Caco-2 (cell line): Measurements from ENCODE around the gene SLC1A7. TPM values are rescaled to one million over a fixed set of nuclear protein-coding genes. Genes with fewer than 3 reads are reported as not detected.

Experiments used
- BruUV-seq: library from RNA; stranded (reverse); fragments of 400-500 nt; replicated peaks from 2 replicates; lab custom pipeline; 2021; lab: Mats Ljungman, UMichigan
- CTCF ChIA-PET: fragments of 300-600 bp; sonication (Branson Sonifier 250); formaldehyde crosslinking; loops from one replicate; lab custom pipeline; 2022; ENCODE audit warnings: antibody characterized with exemption; lab: Charles Lee
- POLR2A ChIA-PET: fragments of 300-600 bp; sonication (Branson Sonifier 250); formaldehyde crosslinking; loops from one replicate; lab custom pipeline; 2022; ENCODE audit warnings: antibody characterized with exemption; lab: Charles Lee
- DNase-seq, 2 experiments: peaks; one replicate each; pipeline versions ENCODE4 v3.0.0 to v3.0.0-alpha.2; 2020 to 2022
- H3K27me3 ChIP-seq: replicated peaks from 2 replicates; pipeline ENCODE4 v1.6.0; 2011; ENCODE audit warnings: low read length; ENCODE audit not compliant: control insufficient read depth, insufficient read depth
- H3K36me3 ChIP-seq: 2 replicates; pipeline ENCODE4 v1.5.1; 2011; ENCODE audit warnings: low read length; ENCODE audit not compliant: control insufficient read depth, insufficient read depth
- H3K4me1 ChIP-seq: fragments of 250-450 bp; sonication (Bioruptor Pico); 2 replicates; pipeline ENCODE4 v1.5.1; 2020; ENCODE audit warnings: mild to moderate bottlenecking
- H3K4me3 ChIP-seq: 2 replicates; pipeline ENCODE4 v1.5.1; 2011; ENCODE audit warnings: low read depth, mild to moderate bottlenecking, control low read depth, low read length
- H3K9me3 ChIP-seq: fragments of 250-450 bp; sonication (Bioruptor Pico); 2 replicates; pipeline ENCODE4 v1.5.1; 2020; ENCODE audit warnings: mild to moderate bottlenecking, moderate library complexity
- H3K27ac Mint-ChIP-seq: one replicate; pipeline ENCODE4 v1.8.0; 2022; ENCODE audit warnings: mixed read lengths; ENCODE audit not compliant: unreplicated experiment
- H3K27me3 Mint-ChIP-seq: one replicate; pipeline ENCODE4 v1.8.0; 2022; ENCODE audit warnings: mixed read lengths; ENCODE audit not compliant: insufficient read depth, unreplicated experiment
- H3K36me3 Mint-ChIP-seq: one replicate; pipeline ENCODE4 v1.8.0; 2022; ENCODE audit warnings: mild to moderate bottlenecking, mixed read lengths; ENCODE audit not compliant: insufficient read depth, unreplicated experiment
- H3K4me1 Mint-ChIP-seq: one replicate; pipeline ENCODE4 v1.8.0; 2022; ENCODE audit warnings: low read depth, mixed read lengths; ENCODE audit not compliant: unreplicated experiment
- H3K4me3 Mint-ChIP-seq: one replicate; pipeline ENCODE4 v1.8.0; 2022; ENCODE audit warnings: mild to moderate bottlenecking, moderate library complexity, mixed read lengths; ENCODE audit not compliant: unreplicated experiment
- H3K9me3 Mint-ChIP-seq: one replicate; pipeline ENCODE4 v1.8.0; 2022; ENCODE audit warnings: mixed read lengths; ENCODE audit not compliant: unreplicated experiment
- intact Hi-C: fragments of 100-400 bp; cut with micrococcal nuclease; formaldehyde crosslinking; loops from one replicate; pipeline ENCODE4 v1.10.0; 2022; ENCODE audit not compliant: unreplicated experiment
- total RNA-seq: library from RNA; stranded (reverse); gene quantifications from 2 replicates; pipeline ENCODE4 v1.2.3, GENCODE V29; 2022
- TF ChIP-seq, protein P1 (sequence below), 2 experiments: fragments of 200-600 bp in 1 of 2; IDR thresholded peaks; 1 replicate in 1 of 2; 2 replicates in 1 of 2; pipeline versions ENCODE4 v1.5.1 to v1.8.0; 2011 to 2022; ENCODE audit warnings: antibody characterized with exemption in 1 of 2, control low read depth in 1 of 2, inconsistent platforms in 1 of 2, low read depth in 1 of 2, low read length in 1 of 2, mild to moderate bottlenecking in 1 of 2, moderate library complexity in 1 of 2; ENCODE audit not compliant: insufficient read depth in 1 of 2, severe bottlenecking in 1 of 2, unreplicated experiment in 1 of 2

Gene SLC1A7
- total RNA-seq, 1 experiment from 2014 or later = not detected

DNA sequence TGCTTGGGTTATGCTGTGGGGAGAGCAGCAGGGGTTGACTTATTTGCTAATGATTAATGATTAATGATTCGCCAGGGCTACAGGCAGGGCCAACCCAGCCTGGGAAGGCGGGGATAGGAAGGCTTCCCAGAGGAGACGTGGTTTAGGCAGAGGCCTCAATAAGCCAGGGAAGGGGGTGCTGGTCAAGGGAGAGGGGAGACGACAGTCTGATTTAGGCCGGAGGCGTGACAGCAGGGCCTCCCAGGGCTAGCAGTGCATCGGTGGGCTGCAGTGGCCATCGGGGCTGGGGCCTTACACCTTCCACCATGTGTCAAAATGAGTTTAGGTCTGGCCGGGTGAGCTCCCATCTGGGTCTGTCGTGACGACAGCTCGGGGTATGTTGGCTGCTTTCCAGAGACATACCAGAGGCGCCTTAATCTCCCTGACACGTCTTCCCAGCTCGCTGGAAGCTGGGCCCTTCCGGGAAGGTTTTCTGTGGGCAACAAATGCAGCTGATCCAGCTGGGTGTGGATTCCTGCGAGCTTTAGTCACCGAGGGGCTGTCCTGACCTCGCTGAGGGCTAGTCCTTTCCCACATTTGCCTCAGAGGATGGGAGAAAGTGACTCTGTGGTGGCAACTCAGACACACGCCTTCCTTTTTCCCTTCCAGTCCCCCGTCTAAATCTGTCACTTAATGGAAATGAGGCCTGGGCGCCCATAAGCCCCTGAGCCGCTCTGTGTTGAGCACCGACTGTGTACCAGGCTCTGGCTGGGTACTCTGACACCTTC is 3.7 kb upstream of the SLC1A7 start:
- no TSS peak for BruUV-seq
- Histone ChIP-seq H3K36me3 (no peaks in the 10 kb centered on the region), H3K4me3 (0 out of 2 replicates have a peak overlapping the region, but pooled peaks have one; percentile 13), H3K27me3 (no peaks in the 10 kb centered on the region), H3K4me1 (peaks cover 23% of the 10 kb centered on the region), H3K9me3 (no peaks in the 10 kb centered on the region)
- Mint-ChIP-seq H3K4me1 (peaks cover 12% of the 10 kb centered on the region), H3K27me3 (no peaks in the 10 kb centered on the region), H3K4me3 (peak overlapping the region; percentile 69), H3K9me3 (no peaks in the 10 kb centered on the region), H3K27ac (peak overlapping the region; percentile 95), H3K36me3 (no peaks in the 10 kb centered on the region)
- intact Hi-C loops = no loop called here
- DNase-seq = peak; percentile 75 to 81
- TF ChIP-seq, protein P1, sequence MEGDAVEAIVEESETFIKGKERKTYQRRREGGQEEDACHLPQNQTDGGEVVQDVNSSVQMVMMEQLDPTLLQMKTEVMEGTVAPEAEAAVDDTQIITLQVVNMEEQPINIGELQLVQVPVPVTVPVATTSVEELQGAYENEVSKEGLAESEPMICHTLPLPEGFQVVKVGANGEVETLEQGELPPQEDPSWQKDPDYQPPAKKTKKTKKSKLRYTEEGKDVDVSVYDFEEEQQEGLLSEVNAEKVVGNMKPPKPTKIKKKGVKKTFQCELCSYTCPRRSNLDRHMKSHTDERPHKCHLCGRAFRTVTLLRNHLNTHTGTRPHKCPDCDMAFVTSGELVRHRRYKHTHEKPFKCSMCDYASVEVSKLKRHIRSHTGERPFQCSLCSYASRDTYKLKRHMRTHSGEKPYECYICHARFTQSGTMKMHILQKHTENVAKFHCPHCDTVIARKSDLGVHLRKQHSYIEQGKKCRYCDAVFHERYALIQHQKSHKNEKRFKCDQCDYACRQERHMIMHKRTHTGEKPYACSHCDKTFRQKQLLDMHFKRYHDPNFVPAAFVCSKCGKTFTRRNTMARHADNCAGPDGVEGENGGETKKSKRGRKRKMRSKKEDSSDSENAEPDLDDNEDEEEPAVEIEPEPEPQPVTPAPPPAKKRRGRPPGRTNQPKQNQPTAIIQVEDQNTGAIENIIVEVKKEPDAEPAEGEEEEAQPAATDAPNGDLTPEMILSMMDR (IDR thresholded peaks at IDR 0.05; ENCODE audit: insufficient read depth in 1 of 2, low read depth in 1 of 2, low read length in 1 of 2, severe bottlenecking in 1 of 2, unreplicated experiment in 1 of 2) = no peak
- ChIA-PET POLR2A (interaction anchor here (0.5 to 0.6 kb wide), 2 partner anchors 85 to 279 kb away, joined by 4 to 7 read pairs; no protein-coding TSS in a partner anchor), CTCF (interaction anchor here (0.5 to 1.2 kb wide), 3 partner anchors 71 to 175 kb away, joined by 3 to 6 read pairs (median 3); no protein-coding TSS in a partner anchor)

DNA sequence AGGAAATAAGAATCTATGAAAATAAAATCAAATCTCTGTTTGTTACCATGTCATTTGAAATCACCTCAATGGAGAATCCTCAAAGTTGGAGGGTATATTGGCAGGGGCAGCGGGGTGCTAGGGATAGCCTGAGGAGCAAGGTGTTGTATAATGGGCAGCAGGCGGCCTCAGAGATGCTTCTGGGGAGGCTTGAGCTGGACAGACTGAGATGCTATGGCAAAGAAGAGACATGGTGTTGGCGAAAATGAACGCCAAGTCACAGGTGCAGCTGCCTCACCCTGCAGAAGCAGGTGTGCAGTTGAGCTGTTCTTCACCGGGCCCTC is 3.1 kb upstream of the SLC1A7 start:
- intact Hi-C loops = no loop called here
- Mint-ChIP-seq H3K9me3 (no peaks in the 10 kb centered on the region), H3K4me1 (peaks cover 12% of the 10 kb centered on the region), H3K36me3 (no peaks in the 10 kb centered on the region), H3K4me3 (peak overlapping the region; percentile 69), H3K27me3 (no peaks in the 10 kb centered on the region), H3K27ac (peak overlapping the region; percentile 95)
- Histone ChIP-seq H3K4me1 (peaks cover 23% of the 10 kb centered on the region), H3K9me3 (no peaks in the 10 kb centered on the region), H3K27me3 (no peaks in the 10 kb centered on the region), H3K36me3 (no peaks in the 10 kb centered on the region), H3K4me3 (no peak overlapping the region)
- TF ChIP-seq, protein P1 (IDR thresholded peaks at IDR 0.05; ENCODE audit: insufficient read depth in 1 of 2, low read depth in 1 of 2, low read length in 1 of 2, severe bottlenecking in 1 of 2, unreplicated experiment in 1 of 2) = no peak
- DNase-seq = no peak
- ChIA-PET CTCF (interaction anchor here (0.5 to 1.2 kb wide), 3 partner anchors 71 to 175 kb away, joined by 3 to 6 read pairs (median 3); no protein-coding TSS in a partner anchor), POLR2A (interaction anchor here (0.5 to 0.6 kb wide), 2 partner anchors 8 to 85 kb away, joined by 3 to 4 read pairs; no protein-coding TSS in a partner anchor)
- no TSS peak for BruUV-seq

DNA sequence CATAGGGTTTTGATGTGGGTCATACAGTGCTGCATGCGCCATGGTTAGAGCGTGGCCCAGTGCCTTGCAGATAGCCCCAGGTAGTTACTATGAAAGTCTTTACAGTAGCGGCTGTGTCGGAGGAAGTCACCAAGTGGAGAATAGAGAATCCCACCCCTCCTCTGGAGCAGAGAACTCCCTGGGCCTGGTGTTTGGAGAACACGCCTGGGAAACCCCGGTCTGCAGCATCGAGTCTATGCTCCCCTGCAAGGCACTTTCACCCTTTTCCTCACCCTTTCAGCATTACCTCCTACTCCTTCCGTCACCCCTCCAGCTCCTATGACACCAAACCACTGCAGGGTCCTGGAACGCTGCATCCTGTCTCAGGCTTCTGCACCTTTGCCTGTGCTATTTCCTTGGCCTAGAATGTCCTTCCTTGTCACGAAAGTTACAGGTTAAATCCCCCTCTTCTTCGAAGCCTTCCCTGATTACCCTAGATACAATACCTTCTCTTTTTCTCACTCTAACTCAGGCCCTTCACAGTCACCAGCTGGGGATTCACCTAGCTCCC is 2.7 kb upstream of the SLC1A7 start:
- Mint-ChIP-seq H3K9me3 (no peaks in the 10 kb centered on the region), H3K4me3 (peak overlapping the region; percentile 69), H3K27me3 (no peaks in the 10 kb centered on the region), H3K4me1 (peaks cover 12% of the 10 kb centered on the region), H3K36me3 (no peaks in the 10 kb centered on the region), H3K27ac (peak overlapping the region; percentile 95)
- Histone ChIP-seq H3K4me3 (no peak overlapping the region), H3K27me3 (no peaks in the 10 kb centered on the region), H3K4me1 (peaks cover 23% of the 10 kb centered on the region), H3K9me3 (no peaks in the 10 kb centered on the region), H3K36me3 (no peaks in the 10 kb centered on the region)
- ChIA-PET CTCF (interaction anchor here (0.5 to 1.2 kb wide), 2 partner anchors 8 to 72 kb away, joined by 3 to 5 read pairs; no protein-coding TSS in a partner anchor), POLR2A (interaction anchor here (0.5 to 0.6 kb wide), 2 partner anchors 9 to 86 kb away, joined by 3 to 4 read pairs; no protein-coding TSS in a partner anchor)
- TF ChIP-seq, protein P1 (IDR thresholded peaks at IDR 0.05; ENCODE audit: insufficient read depth in 1 of 2, low read depth in 1 of 2, low read length in 1 of 2, severe bottlenecking in 1 of 2, unreplicated experiment in 1 of 2) = no peak
- DNase-seq = no peak
- no TSS peak for BruUV-seq
- intact Hi-C loops = no loop called here
